Measurements from ENCODE around the gene EYA3.

GRCh38 chr1:28104866-28105467, 16.6 kb upstream of the EYA3 start:
- TF ChIP-seq CTCF (conservative IDR thresholded peaks at IDR 0.05; ENCODE audit: low read depth, low read length) = no peak
- TF ChIP-seq POLR2A (IDR thresholded peaks at IDR 0.05; ENCODE audit: low read depth, low read length) = no peak
- no peak for TF ChIP-seq MAFK (IDR thresholded peaks at IDR 0.05; ENCODE audit: low read depth, low read length)
- TF ChIP-seq, protein P1, sequence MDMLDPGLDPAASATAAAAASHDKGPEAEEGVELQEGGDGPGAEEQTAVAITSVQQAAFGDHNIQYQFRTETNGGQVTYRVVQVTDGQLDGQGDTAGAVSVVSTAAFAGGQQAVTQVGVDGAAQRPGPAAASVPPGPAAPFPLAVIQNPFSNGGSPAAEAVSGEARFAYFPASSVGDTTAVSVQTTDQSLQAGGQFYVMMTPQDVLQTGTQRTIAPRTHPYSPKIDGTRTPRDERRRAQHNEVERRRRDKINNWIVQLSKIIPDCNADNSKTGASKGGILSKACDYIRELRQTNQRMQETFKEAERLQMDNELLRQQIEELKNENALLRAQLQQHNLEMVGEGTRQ (IDR thresholded peaks at IDR 0.05; ENCODE audit: low read depth, low read length) = no peak
- TF ChIP-seq FOS (IDR thresholded peaks at IDR 0.05; ENCODE audit: low read depth, low read length) = no peak
- no peak for TF ChIP-seq SMC3 (IDR thresholded peaks at IDR 0.05; ENCODE audit: low read depth, low read length)
- no peak for TF ChIP-seq RAD21 (IDR thresholded peaks at IDR 0.05; ENCODE audit: low read length)
- TF ChIP-seq CHD1 (IDR thresholded peaks at IDR 0.05; ENCODE audit: low read depth, low read length) = no peak

Data from IMR-90 (cell line).